Esophagus squamous epithelium (tissue), 5 donors: ENCODE results near the gene VEPH1. TPM values are rescaled to one million over a fixed set of nuclear protein-coding genes. Genes with fewer than 3 reads are reported as not detected.

Experiments used
- DNase-seq: peaks from one replicate; lab custom pipeline; 2025; lab: John Stamatoyannopoulos, UW
- H3K27ac ChIP-seq, 4 donors: fragments of 200-600 bp; sonication (generic); one replicate each; pipeline ENCODE4 v1.5.1; 2016 to 2019; ENCODE audit warnings: mild to moderate bottlenecking in 1 of 4
- H3K27me3 ChIP-seq, 4 donors: fragments of 200-600 bp; sonication (generic); 1 replicate in 3 of 4; 2 replicates in 1 of 4; pipeline versions ENCODE4 v1.5.1 to v1.6.0; 2017 to 2021; ENCODE audit warnings: antibody characterized with exemption in 1 of 4
- H3K36me3 ChIP-seq, 3 donors: fragments of 200-600 bp; sonication (generic); one replicate each; pipeline ENCODE4 v1.5.1; 2016 to 2019
- H3K4me1 ChIP-seq, 3 donors: fragments of 200-600 bp; sonication (generic); one replicate each; pipeline ENCODE4 v1.5.1; 2017 to 2019
- H3K4me3 ChIP-seq, 4 donors: fragments of 200-600 bp; sonication (generic); 1 replicate in 3 of 4; 2 replicates in 1 of 4; pipeline ENCODE4 v1.5.1; 2016 to 2019; ENCODE audit warnings: mild to moderate bottlenecking in 2 of 4, moderate library complexity in 1 of 4
- H3K9me3 ChIP-seq, 3 donors: fragments of 200-600 bp; sonication (generic); one replicate each; pipeline ENCODE4 v1.5.1; 2016 to 2019
- POLR2A ChIP-seq, 4 donors: fragments of 450-650 bp; IDR thresholded peaks; one replicate each; pipeline ENCODE4 v1.6.1; 2017; ENCODE audit warnings: antibody characterized with exemption in 4 of 4, mild to moderate bottlenecking in 4 of 4, moderate library complexity in 3 of 4
- WGBS, 2 donors: methylation state at CpG; one replicate each; pipeline ENCODE4 v1.1.5; 2018; 5-methylcytosine and 5-hydroxymethylcytosine counted together
- intact Hi-C: fragments of 100-400 bp; cut with DNase I; formaldehyde crosslinking; loops from one replicate; pipeline ENCODE4 v1.15.0; 2022
- total RNA-seq, 4 donors: library from RNA; depleted of rRNA; stranded (reverse); fragments of >200 nt; gene quantifications; one replicate each; pipeline ENCODE4 v1.1.0, GENCODE V29; 2016
- TF ChIP-seq, protein P1 (sequence below), 6 experiments: fragments of 450-650 bp in 4 of 6; fragments of 200-600 bp in 2 of 6; sonication (generic) in 2 of 6; IDR thresholded peaks; one replicate each; pipeline ENCODE4 v1.5.1; 2016 to 2019; ENCODE audit warnings: antibody characterized with exemption in 6 of 6, mild to moderate bottlenecking in 4 of 6, moderate library complexity in 4 of 6
- donor health status: DM: yes; HTN: yes; CAD: no.

The VEPH1 gene
- total RNA-seq, 4 donors from 2014 or later = not detected

DNA sequence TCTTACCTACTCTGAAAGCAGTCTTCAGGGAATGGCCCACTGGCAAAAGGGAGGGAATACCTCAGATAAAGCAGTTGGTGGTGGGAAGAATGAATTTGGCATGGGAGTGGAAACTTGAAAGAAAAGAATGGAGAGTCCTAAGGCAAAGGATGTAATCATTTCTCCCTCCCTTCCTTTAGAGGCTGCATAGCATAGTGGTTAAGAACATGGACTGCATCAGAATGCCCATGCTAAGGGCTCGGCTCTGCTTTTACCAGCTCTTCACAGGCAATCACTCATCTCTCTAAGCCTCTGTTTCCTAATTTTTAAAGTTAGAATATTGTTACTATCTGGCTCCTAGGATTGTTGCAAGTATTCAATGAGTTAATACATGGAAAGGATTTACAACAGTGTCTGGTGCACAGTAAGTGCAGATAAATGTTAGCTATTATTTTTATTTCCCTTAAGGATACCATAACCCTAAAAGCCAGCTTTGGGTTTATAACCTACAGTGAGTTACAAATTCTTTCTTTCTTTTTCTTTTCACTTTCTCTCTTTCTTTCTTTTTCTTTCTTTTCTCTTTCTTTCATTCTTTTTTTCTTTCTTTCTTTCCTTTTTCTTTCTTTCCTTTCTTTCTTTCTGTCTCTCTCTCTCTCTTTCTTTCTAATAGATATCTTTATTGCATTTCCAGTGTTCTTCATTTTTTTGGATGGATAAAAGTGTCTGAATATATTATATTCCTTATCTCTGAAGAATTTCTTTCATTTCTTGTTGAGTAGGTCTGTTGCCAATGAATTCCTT is 23.6 kb downstream of the VEPH1 start:
- Histone ChIP-seq H3K4me3 (no peak overlapping the region), H3K27me3 (no peaks in the 10 kb centered on the region), H3K9me3 (no peaks in the 10 kb centered on the region), H3K36me3 (no peaks in the 10 kb centered on the region), H3K4me1 (no peaks in the 10 kb centered on the region), H3K27ac (no peak overlapping the region)
- WGBS, 2 donors = 57 to 73% methylated on average over 1 of the region's 1 CpG
- DNase-seq = no peak
- no peak for TF ChIP-seq POLR2A (IDR thresholded peaks at IDR 0.05)
- TF ChIP-seq, protein P1, sequence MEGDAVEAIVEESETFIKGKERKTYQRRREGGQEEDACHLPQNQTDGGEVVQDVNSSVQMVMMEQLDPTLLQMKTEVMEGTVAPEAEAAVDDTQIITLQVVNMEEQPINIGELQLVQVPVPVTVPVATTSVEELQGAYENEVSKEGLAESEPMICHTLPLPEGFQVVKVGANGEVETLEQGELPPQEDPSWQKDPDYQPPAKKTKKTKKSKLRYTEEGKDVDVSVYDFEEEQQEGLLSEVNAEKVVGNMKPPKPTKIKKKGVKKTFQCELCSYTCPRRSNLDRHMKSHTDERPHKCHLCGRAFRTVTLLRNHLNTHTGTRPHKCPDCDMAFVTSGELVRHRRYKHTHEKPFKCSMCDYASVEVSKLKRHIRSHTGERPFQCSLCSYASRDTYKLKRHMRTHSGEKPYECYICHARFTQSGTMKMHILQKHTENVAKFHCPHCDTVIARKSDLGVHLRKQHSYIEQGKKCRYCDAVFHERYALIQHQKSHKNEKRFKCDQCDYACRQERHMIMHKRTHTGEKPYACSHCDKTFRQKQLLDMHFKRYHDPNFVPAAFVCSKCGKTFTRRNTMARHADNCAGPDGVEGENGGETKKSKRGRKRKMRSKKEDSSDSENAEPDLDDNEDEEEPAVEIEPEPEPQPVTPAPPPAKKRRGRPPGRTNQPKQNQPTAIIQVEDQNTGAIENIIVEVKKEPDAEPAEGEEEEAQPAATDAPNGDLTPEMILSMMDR (IDR thresholded peaks at IDR 0.05) = no peak
- intact Hi-C loops = no loop called here

- no peak for DNase-seq
- H3K4me1 ChIP-seq = no peaks in the 10 kb centered on the region
- no peaks in the 10 kb centered on the region for H3K36me3 ChIP-seq
- no peak for TF ChIP-seq POLR2A (IDR thresholded peaks at IDR 0.05)
- TF ChIP-seq, protein P1 (IDR thresholded peaks at IDR 0.05) = no peak
- no peaks in the 10 kb centered on the region for H3K27me3 ChIP-seq
- 54 to 63% methylated on average over 3 of the region's 3 CpGs for WGBS, 2 donors
- intact Hi-C loops = no loop called here
- no peak overlapping the region for H3K27ac ChIP-seq
- no peaks in the 10 kb centered on the region for H3K9me3 ChIP-seq
- H3K4me3 ChIP-seq = no peak overlapping the region
These were observed 25.8 kb downstream of the VEPH1 start for GRCh38 chr3:157477441-157477840.

DNA sequence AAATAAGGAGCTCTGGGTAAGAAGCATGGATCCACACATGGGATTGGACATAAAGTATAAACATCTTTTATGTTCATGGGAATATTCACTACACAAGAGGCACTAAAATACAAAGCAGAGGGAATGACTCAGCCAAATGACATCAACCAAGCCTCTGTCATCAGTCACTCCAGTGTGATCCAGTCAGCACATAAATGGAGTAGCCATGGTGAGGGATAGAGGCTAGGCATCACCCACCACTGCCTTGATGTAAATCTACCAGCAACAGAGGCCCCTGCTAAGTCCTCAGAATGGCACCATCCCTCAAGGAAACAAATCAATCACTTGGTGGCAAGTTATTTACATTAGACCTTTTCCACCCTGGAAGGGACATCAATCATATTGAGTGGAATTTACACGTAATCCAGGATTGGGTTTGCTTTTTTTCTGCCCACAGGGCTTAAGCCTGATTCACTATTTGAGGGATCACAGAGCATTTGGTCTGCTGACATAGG is 27.2 kb downstream of the VEPH1 start:
- no peaks in the 10 kb centered on the region for H3K9me3 ChIP-seq
- no peak for DNase-seq
- H3K27ac ChIP-seq = no peak overlapping the region
- no peaks in the 10 kb centered on the region for H3K27me3 ChIP-seq
- TF ChIP-seq, protein P1 (IDR thresholded peaks at IDR 0.05) = no peak
- TF ChIP-seq POLR2A (IDR thresholded peaks at IDR 0.05) = no peak
- no peak overlapping the region for H3K4me3 ChIP-seq
- H3K4me1 ChIP-seq = no peaks in the 10 kb centered on the region
- 10% methylated on average over 1 of the region's 1 CpG; no CpG with 5 or more reads in 1 of the 2 donors for WGBS, 2 donors
- H3K36me3 ChIP-seq = no peaks in the 10 kb centered on the region
- intact Hi-C loops = no loop called here

- no peaks in the 10 kb centered on the region for H3K4me1 ChIP-seq
- no peak overlapping the region for H3K4me3 ChIP-seq
- H3K27ac ChIP-seq = no peak overlapping the region
- H3K9me3 ChIP-seq = no peaks in the 10 kb centered on the region
- H3K27me3 ChIP-seq = no peaks in the 10 kb centered on the region
- TF ChIP-seq, protein P1 (IDR thresholded peaks at IDR 0.05) = no peak
- TF ChIP-seq POLR2A (IDR thresholded peaks at IDR 0.05) = no peak
- intact Hi-C loops = no loop called here
- DNase-seq = no peak
- WGBS, 2 donors = 91 to 93% methylated on average over 1 of the region's 1 CpG
- H3K36me3 ChIP-seq = no peaks in the 10 kb centered on the region
These were observed 30.6 kb downstream of the VEPH1 start for GRCh38 chr3:157472648-157473047.

DNA sequence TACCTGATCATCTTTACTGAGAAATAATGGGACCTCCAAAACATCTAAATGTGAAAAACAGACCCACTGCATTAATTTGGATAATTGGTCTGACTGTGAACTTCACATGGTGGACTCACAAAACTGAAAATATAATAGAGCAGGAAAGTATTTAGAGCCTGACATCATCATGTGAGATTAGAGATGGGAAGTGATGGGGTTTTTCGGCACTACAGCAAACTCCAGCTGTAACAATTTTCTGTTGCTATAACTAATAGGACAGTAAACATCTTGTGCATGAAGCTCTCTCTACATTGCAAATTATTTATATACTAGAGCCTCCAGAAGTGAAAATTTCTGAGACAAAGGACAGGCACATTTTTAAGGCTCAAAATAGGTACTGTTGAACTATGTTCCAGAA is 32.2 kb downstream of the VEPH1 start:
- Histone ChIP-seq H3K9me3 (no peaks in the 10 kb centered on the region), H3K27ac (no peak overlapping the region), H3K36me3 (no peaks in the 10 kb centered on the region), H3K4me3 (no peak overlapping the region), H3K4me1 (no peaks in the 10 kb centered on the region), H3K27me3 (no peaks in the 10 kb centered on the region)
- TF ChIP-seq, protein P1 (IDR thresholded peaks at IDR 0.05) = no peak
- no peak for TF ChIP-seq POLR2A (IDR thresholded peaks at IDR 0.05)
- no peak for DNase-seq
- intact Hi-C loops = no loop called here
- WGBS, 2 donors = 73 to 78% methylated on average over 1 of the region's 1 CpG
